Measurements from ENCODE around the gene TSPAN14. TPM values are rescaled to one million over a fixed set of nuclear protein-coding genes. Genes with fewer than 3 reads are reported as not detected.

The TSPAN14 gene
- total RNA-seq, 120 experiments from 2014 or later: 40.9 to 83.1 (median 60.2) TPM

Other genes starting within 250 kb of the TSPAN14 start
- gene ANXA11, start 248.8 kb upstream of the TSPAN14 start, total RNA-seq: 100 to 1,000 TPM in 70 of 120 experiments, 10 to 100 TPM in 50; 47.9 to 162 (median 105) TPM
- 1 to 10 TPM in 6 of 120 experiments, under 1 TPM in 50, not detected in 64; 0.11 to 1.6 (median 0.32) TPM for gene MAT1A, start 164.7 kb upstream of the TSPAN14 start, total RNA-seq
- gene DYDC1, start 97.6 kb upstream of the TSPAN14 start, total RNA-seq: 1 to 10 TPM in 1 of 120 experiments, not detected in 119; 1.0 TPM
- 1 to 10 TPM in 63 of 120 experiments, under 1 TPM in 36, not detected in 21; 0.28 to 4.3 (median 1.3) TPM for gene DYDC2, start 97.5 kb upstream of the TSPAN14 start, total RNA-seq
- 100 to 1,000 TPM in 119 of 120 experiments, 10 to 100 TPM in 1; 98.4 to 283 (median 185) TPM for gene PRXL2A, start 45.8 kb upstream of the TSPAN14 start, total RNA-seq
- 1 to 10 TPM in 2 of 120 experiments, under 1 TPM in 103, not detected in 15; 0.07 to 1.3 (median 0.38) TPM for gene SH2D4B, start 83.6 kb downstream of the TSPAN14 start, total RNA-seq

Measured in dorsolateral prefrontal cortex (tissue), 118 donors.